ENCODE results near the gene SEL1L3.

DNA sequence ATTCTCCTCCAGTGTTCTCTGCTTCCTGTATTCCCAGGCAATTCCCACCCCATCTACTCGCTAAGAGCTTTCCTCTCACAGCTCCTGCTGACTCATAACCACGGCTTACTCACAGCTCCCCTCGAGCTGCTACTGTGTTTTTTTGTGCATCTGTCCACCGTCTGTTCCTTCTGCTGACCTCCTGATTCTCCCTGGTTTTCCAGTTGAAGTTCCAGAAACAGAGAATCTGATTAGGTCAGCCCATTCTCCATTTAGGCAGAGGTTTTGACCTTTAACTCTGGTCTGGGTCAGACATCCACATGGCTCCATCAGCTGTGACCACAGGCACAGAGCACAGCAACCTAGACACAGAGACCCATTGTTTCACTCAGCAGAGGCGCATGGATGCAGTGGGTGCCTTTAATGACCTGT is 45.7 kb upstream of the SEL1L3 start:
- TF ChIP-seq POLR2A (IDR thresholded peaks at IDR 0.05; ENCODE audit: low read depth, low read length) = no peak
- no peak for TF ChIP-seq TAF1 (IDR thresholded peaks at IDR 0.05; ENCODE audit: low read depth, low read length)

All from GM12891 (cell line).